HCT116 (cell line): Measurements from ENCODE around the gene SEMA3C. TPM values are rescaled to one million over a fixed set of nuclear protein-coding genes. Genes with fewer than 3 reads are reported as not detected.

Experiments used
- ATAC-seq: fragments of 200-7000 bp; cut with Tn5 transposase; 2 replicates; pipeline ENCODE4 v1.9.1; 2020; ENCODE audit warnings: mild to moderate bottlenecking, moderate library complexity
- BruUV-seq: library from RNA; stranded (reverse); fragments of 400-500 nt; replicated peaks from 2 replicates; lab custom pipeline; 2021; lab: Mats Ljungman, UMichigan
- CTCF ChIA-PET: fragments of 300-600 bp; sonication (Branson Sonifier 250); formaldehyde crosslinking; loops from one replicate; lab custom pipeline; 2021; ENCODE audit warnings: antibody characterized with exemption; lab: Charles Lee
- POLR2A ChIA-PET: fragments of 300-600, 350-600 bp; sonication (Branson Sonifier 250); formaldehyde crosslinking; loops from one replicate; lab custom pipeline; 2021; ENCODE audit warnings: antibody characterized with exemption; lab: Charles Lee
- RAD21 ChIA-PET, 2 experiments: fragments of 300-600 bp; sonication (Branson Sonifier 250); formaldehyde crosslinking; loops; one replicate each; lab custom pipeline; 2023; ENCODE audit warnings: low total read pairs in 2 of 2; ENCODE audit not compliant: uncharacterized antibody in 2 of 2, unreplicated experiment in 2 of 2, low non-redundant PET in 1 of 2; lab: Charles Lee
- DNase-seq: peaks from one replicate; pipeline ENCODE4 v3.0.0-alpha.2; 2010; ENCODE audit warnings: low read depth, low spot score
- H2AFZ ChIP-seq: fragments of 200-600 bp; shearing (Covaris generic), sonication (generic); 2 replicates; pipeline ENCODE4 v1.6.1; 2017; ENCODE audit warnings: low read depth, mixed run types, mixed read lengths, antibody characterized with exemption, low read length; ENCODE audit not compliant: poor library complexity, severe bottlenecking
- H3K27ac ChIP-seq: 2 replicates; pipeline ENCODE4 v1.5.1; 2012; ENCODE audit warnings: low read depth, low read length
- H3K27me3 ChIP-seq: fragments of 200-600 bp; sonication (generic); 2 replicates; pipeline ENCODE4 v1.6.1; 2016; ENCODE audit warnings: mixed run types, low read length, mixed read lengths; ENCODE audit not compliant: insufficient read depth
- H3K36me3 ChIP-seq, 2 experiments: fragments of 200-500 bp in 1 of 2; fragments of 200-600 bp in 1 of 2; sonication (Bioruptor generic) in 1 of 2; sonication (generic) in 1 of 2; 2 replicates each; pipeline versions ENCODE4 v1.5.1 to v1.6.1; 2014 to 2016; ENCODE audit warnings: low read length in 2 of 2, inconsistent platforms in 1 of 2, mixed read lengths in 1 of 2, mixed run types in 1 of 2; ENCODE audit not compliant: insufficient read depth in 2 of 2, control insufficient read depth in 1 of 2
- H3K4me1 ChIP-seq, 2 experiments: fragments of 200-600 bp in 1 of 2; sonication (generic) in 1 of 2; 2 replicates each; pipeline versions ENCODE4 v1.5.1 to v1.6.1; 2012 to 2017; ENCODE audit warnings: low read length in 2 of 2, inconsistent platforms in 1 of 2, mild to moderate bottlenecking in 1 of 2, mixed read lengths in 1 of 2, mixed run types in 1 of 2, moderate library complexity in 1 of 2; ENCODE audit not compliant: insufficient read depth in 2 of 2, control insufficient read depth in 1 of 2
- H3K4me2 ChIP-seq: fragments of 200-600 bp; sonication (generic); 2 replicates; pipeline ENCODE4 v1.6.1; 2017; ENCODE audit warnings: mixed run types, low read length, mixed read lengths
- H3K4me3 ChIP-seq, 2 experiments: fragments of 200-600 bp in 1 of 2; sonication (generic) in 1 of 2; replicated peaks in 1 of 2; 2 replicates each; pipeline ENCODE4 v1.5.1; 2011 to 2016; ENCODE audit warnings: low read length in 2 of 2, control low read depth in 1 of 2, low read depth in 1 of 2, mild to moderate bottlenecking in 1 of 2, mixed read lengths in 1 of 2, mixed run types in 1 of 2
- H3K79me2 ChIP-seq: fragments of 200-600 bp; sonication (generic); 2 replicates; pipeline ENCODE4 v1.6.1; 2017; ENCODE audit warnings: mild to moderate bottlenecking, mixed run types, low read length, moderate library complexity, mixed read lengths; ENCODE audit not compliant: insufficient read depth
- H3K9ac ChIP-seq: fragments of 200-600 bp; sonication (generic); 2 replicates; pipeline ENCODE4 v1.6.1; 2016; ENCODE audit warnings: low read length, mixed read lengths
- H3K9me2 ChIP-seq: fragments of 200-600 bp; sonication (generic), shearing (Covaris generic); 2 replicates; pipeline ENCODE4 v1.6.1; 2017; ENCODE audit warnings: mixed run types, mild to moderate bottlenecking, moderate library complexity; ENCODE audit not compliant: insufficient read depth
- H3K9me3 ChIP-seq, 2 experiments: fragments of 200-500 bp in 1 of 2; fragments of 200-600 bp in 1 of 2; sonication (Bioruptor generic) in 1 of 2; sonication (generic) in 1 of 2; 2 replicates each; pipeline ENCODE4 v1.6.1; 2014 to 2017; ENCODE audit warnings: low read length in 2 of 2, mixed read lengths in 2 of 2, inconsistent platforms in 1 of 2, low read depth in 1 of 2, mild to moderate bottlenecking in 1 of 2, mixed run types in 1 of 2, moderate library complexity in 1 of 2; ENCODE audit not compliant: control insufficient read depth in 1 of 2, insufficient read depth in 1 of 2
- H4K20me1 ChIP-seq: fragments of 200-600 bp; sonication (generic), shearing (Covaris generic); 2 replicates; pipeline ENCODE4 v1.6.1; 2017; ENCODE audit warnings: mixed run types, mild to moderate bottlenecking, moderate library complexity; ENCODE audit not compliant: insufficient read depth
- EGR1 ChIP-seq: IDR thresholded peaks from 2 replicates; pipeline ENCODE4 v1.6.1; 2012; ENCODE audit warnings: low read depth
- ELF1 ChIP-seq: IDR thresholded peaks from 2 replicates; pipeline ENCODE4 v1.6.1; 2012; ENCODE audit warnings: low read depth, borderline replicate concordance
- EZH2 ChIP-seq: fragments of 200-600 bp; sonication (generic); IDR thresholded peaks from 2 replicates; pipeline ENCODE4 v1.6.1; 2017; ENCODE audit warnings: antibody characterized with exemption, mixed run types
- MAX ChIP-seq: IDR thresholded peaks from 2 replicates; pipeline ENCODE4 v1.6.1; 2012
- POLR2AphosphoS5 ChIP-seq: IDR thresholded peaks from 2 replicates; pipeline ENCODE4 v1.6.1; 2011; ENCODE audit warnings: mild to moderate bottlenecking, low read depth, low read length, moderate library complexity
- REST ChIP-seq: IDR thresholded peaks from 2 replicates; pipeline ENCODE4 v1.6.1; 2012; ENCODE audit warnings: low read depth
- ZFX ChIP-seq: fragments of 450-650 bp; IDR thresholded peaks from 2 replicates; pipeline ENCODE4 v1.6.1; 2017
- ZNF274 ChIP-seq: fragments of 200-500 bp; sonication (Bioruptor generic); IDR thresholded peaks from 2 replicates; pipeline ENCODE4 v1.6.1; 2014; ENCODE audit warnings: mild to moderate bottlenecking, low read depth, low read length, inconsistent platforms
- intact Hi-C: fragments of 100-400 bp; cut with micrococcal nuclease; formaldehyde crosslinking; loops from 2 replicates; pipeline ENCODE4 v1.10.0; 2022
- total RNA-seq: library from RNA; stranded (reverse); gene quantifications from one replicate; pipeline ENCODE4 v1.2.1, GENCODE V29; 2021; ENCODE audit not compliant: unreplicated experiment

Gene SEMA3C
- total RNA-seq, 1 experiment from 2014 or later: 25.3 TPM

- H4K20me1 ChIP-seq: no peaks in the 10 kb centered on the region
- H3K9ac ChIP-seq: no peak overlapping the region
- H3K4me3 ChIP-seq: no peak overlapping the region
- POLR2A ChIA-PET: no interaction called here
- no TSS peak for BruUV-seq
- TF ChIP-seq ZFX (no peak), ELF1 (no peak), ZNF274 (no peak), EZH2 (no peak), REST (no peak), EGR1 (no peak), POLR2AphosphoS5 (no peak), MAX (no peak)
- H3K9me2 ChIP-seq: no peaks in the 10 kb centered on the region
- H3K27me3 ChIP-seq: no peaks in the 10 kb centered on the region
- CTCF ChIA-PET: interaction anchor here (2.0 kb wide), 1 partner anchor 97 kb away, joined by 4 read pairs; the partner anchor contains the start of gene SEMA3C
- peaks cover 19 to 20% of the 10 kb centered on the region in 2 experiments for H3K4me1 ChIP-seq
- no peaks in the 10 kb centered on the region for H3K36me3 ChIP-seq
- RAD21 ChIA-PET: no interaction called here
- no peak overlapping the region for H3K27ac ChIP-seq
- ATAC-seq: no peak
- no peaks in the 10 kb centered on the region for H3K9me3 ChIP-seq
- H3K79me2 ChIP-seq: no peaks in the 10 kb centered on the region
- DNase-seq: no peak
- no peak overlapping the region for H3K4me2 ChIP-seq
- intact Hi-C loops: no loop called here
- H2AFZ ChIP-seq: no peak overlapping the region
Measured at GRCh38 chr7:80823057-80823456, 95.8 kb downstream of the SEMA3C start.
